Neutrophil (primary cell): ENCODE data around the gene POLRMT.

Experiments
- H3K27ac ChIP-seq: fragments of 200-600 bp; sonication (generic); 2 replicates; pipeline ENCODE4 v1.5.1; 2016; ENCODE audit warnings: mild to moderate bottlenecking, moderate library complexity
- H3K27me3 ChIP-seq: fragments of 200-600 bp; sonication (generic); 2 replicates; pipeline ENCODE4 v1.6.0; 2016; ENCODE audit warnings: mild to moderate bottlenecking
- H3K36me3 ChIP-seq: fragments of 200-600 bp; sonication (generic); 2 replicates; pipeline ENCODE4 v1.5.1; 2017
- H3K4me1 ChIP-seq, 2 experiments: fragments of 200-600 bp in 1 of 2; sonication (generic) in 1 of 2; 1 replicate in 1 of 2; 2 replicates in 1 of 2; pipeline versions ENCODE4 v1.5.1 to v1.6.1; 2013 to 2016; ENCODE audit warnings: low read depth in 1 of 2, low read length in 1 of 2, mild to moderate bottlenecking in 1 of 2, moderate library complexity in 1 of 2; ENCODE audit not compliant: control insufficient read depth in 1 of 2, insufficient read depth in 1 of 2
- H3K4me3 ChIP-seq, 2 experiments: fragments of 200-600 bp in 1 of 2; sonication (generic) in 1 of 2; 1 replicate in 1 of 2; 2 replicates in 1 of 2; pipeline ENCODE4 v1.5.1; 2013 to 2016; ENCODE audit warnings: low read depth in 1 of 2, low read length in 1 of 2, mild to moderate bottlenecking in 1 of 2, moderate library complexity in 1 of 2
- H3K9me3 ChIP-seq: fragments of 200-600 bp; sonication (generic); 2 replicates; pipeline ENCODE4 v1.5.1; 2016
- TF ChIP-seq, protein P1 (sequence below): fragments of 200-600 bp; sonication (generic); IDR thresholded peaks from 2 replicates; pipeline ENCODE4 v1.5.1; 2016; ENCODE audit warnings: antibody characterized with exemption

POLRMT gene

DNA sequence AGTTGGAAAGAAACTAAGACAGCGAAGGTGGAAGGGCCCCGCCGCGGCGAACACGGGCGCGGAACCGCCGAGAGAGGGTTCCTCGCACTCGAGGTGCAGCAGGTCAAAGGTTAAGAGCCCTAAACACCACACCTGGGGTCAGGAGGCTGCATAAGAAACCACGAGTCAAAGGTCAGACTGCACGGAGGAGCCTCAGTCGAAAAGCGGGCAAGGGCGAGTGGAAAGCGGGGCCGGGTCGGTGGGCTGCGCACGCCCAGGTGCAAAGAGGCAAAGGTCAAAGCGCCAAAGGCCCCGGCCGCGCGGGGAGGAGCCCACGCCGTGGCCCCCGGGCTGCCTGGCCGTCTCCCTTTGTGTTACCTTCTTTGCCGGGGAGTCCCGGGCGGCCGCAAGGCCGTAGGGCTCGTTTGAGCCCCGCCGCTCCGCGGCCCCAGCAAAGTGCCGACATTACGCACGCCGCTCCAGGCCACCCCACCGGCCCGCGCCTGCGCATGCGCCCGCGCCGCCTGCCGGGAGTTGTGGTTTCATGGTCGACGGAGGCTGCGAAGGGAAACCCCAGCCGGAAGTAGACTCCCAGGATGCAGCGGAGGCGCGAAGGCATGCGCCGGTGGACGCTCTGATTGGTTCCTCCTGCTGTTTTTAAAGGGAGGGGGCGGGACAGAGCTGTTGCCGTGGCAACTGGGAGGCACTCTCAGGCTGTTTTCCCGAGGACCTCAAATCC lies at the start of gene POLRMT:
TSS of gene POLRMT (minus strand) at position 470 of the 718 bp plus-strand sequence. CDS start at position 445, 25 bp downstream.
- Histone ChIP-seq H3K27ac (peak within 1 kb of the TSS; percentile 62), H3K4me3 (peak within 1 kb of the TSS; percentile 76 to 89), H3K4me1 (peaks cover 16 to 19% of the 10 kb centered on the region in 2 experiments), H3K36me3 (peaks cover 6% of the 10 kb centered on the region), H3K27me3 (peaks cover 19% of the 10 kb centered on the region), H3K9me3 (no peaks in the 10 kb centered on the region)
- TF ChIP-seq, protein P1, sequence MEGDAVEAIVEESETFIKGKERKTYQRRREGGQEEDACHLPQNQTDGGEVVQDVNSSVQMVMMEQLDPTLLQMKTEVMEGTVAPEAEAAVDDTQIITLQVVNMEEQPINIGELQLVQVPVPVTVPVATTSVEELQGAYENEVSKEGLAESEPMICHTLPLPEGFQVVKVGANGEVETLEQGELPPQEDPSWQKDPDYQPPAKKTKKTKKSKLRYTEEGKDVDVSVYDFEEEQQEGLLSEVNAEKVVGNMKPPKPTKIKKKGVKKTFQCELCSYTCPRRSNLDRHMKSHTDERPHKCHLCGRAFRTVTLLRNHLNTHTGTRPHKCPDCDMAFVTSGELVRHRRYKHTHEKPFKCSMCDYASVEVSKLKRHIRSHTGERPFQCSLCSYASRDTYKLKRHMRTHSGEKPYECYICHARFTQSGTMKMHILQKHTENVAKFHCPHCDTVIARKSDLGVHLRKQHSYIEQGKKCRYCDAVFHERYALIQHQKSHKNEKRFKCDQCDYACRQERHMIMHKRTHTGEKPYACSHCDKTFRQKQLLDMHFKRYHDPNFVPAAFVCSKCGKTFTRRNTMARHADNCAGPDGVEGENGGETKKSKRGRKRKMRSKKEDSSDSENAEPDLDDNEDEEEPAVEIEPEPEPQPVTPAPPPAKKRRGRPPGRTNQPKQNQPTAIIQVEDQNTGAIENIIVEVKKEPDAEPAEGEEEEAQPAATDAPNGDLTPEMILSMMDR: peak; percentile 59

DNA sequence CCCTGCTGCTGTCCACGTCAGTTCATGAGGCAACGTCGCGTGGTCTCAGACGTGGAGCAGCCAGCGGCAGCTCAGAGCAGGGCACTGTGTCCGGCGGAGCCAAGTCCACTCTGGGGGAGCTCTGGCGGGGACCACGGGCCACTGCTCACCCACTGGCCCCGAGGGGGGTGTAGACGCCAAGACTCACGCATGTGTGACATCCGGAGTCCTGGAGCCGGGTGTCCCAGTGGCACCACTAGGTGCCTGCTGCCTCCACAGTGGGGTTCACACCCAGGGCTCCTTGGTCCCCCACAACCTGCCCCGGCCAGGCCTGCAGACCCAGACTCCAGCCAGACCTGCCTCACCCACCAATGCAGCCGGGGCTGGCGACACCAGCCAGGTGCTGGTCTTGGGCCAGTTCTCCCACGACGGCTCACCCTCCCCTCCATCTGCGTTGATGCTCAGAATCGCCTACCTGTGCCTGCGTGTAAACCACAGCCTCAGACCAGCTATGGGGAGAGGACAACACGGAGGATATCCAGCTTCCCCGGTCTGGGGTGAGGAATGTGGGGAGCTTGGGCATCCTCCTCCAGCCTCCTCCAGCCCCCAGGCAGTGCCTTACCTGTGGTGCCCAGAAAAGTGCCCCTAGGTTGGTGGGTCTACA lies 49.5 kb upstream of the POLRMT start:
- no peak overlapping the region for H3K4me3 ChIP-seq
- H3K4me1 ChIP-seq: peaks cover 27 to 36% of the 10 kb centered on the region in 2 experiments
- H3K27ac ChIP-seq: no peak overlapping the region
- TF ChIP-seq, protein P1: no peak
- no peaks in the 10 kb centered on the region for H3K27me3 ChIP-seq
- no peaks in the 10 kb centered on the region for H3K9me3 ChIP-seq
- no peaks in the 10 kb centered on the region for H3K36me3 ChIP-seq

- H3K4me1 ChIP-seq: peaks cover 39 to 51% of the 10 kb centered on the region in 2 experiments
- TF ChIP-seq, protein P1: no peak
- peak overlapping the region; percentile 68 to 69 for H3K4me3 ChIP-seq
- H3K36me3 ChIP-seq: no peaks in the 10 kb centered on the region
- no peaks in the 10 kb centered on the region for H3K9me3 ChIP-seq
- H3K27ac ChIP-seq: peak overlapping the region; percentile 88
- no peaks in the 10 kb centered on the region for H3K27me3 ChIP-seq
These were observed 48.0 kb upstream of the POLRMT start for GRCh38 chr19:681029-682019.

- H3K4me1 ChIP-seq: peaks cover 45 to 58% of the 10 kb centered on the region in 2 experiments
- H3K27me3 ChIP-seq: peaks cover 3% of the 10 kb centered on the region
- peak overlapping the region; percentile 68 to 69 for H3K4me3 ChIP-seq
- H3K27ac ChIP-seq: peak overlapping the region; percentile 88
- no peaks in the 10 kb centered on the region for H3K36me3 ChIP-seq
- no peaks in the 10 kb centered on the region for H3K9me3 ChIP-seq
- TF ChIP-seq, protein P1: peak; percentile 88
These were observed 47.1 kb upstream of the POLRMT start for GRCh38 chr19:680287-681028.
